Fibroblast of lung (primary cell): ENCODE data around the gene TRIM54. TPM values are rescaled to one million over a fixed set of nuclear protein-coding genes. Genes with fewer than 3 reads are reported as not detected.

ENCODE experiments used
- DNase-seq, 2 donors: peaks; one replicate each; pipeline versions ENCODE4 v3.0.0 to v3.0.0-alpha.2; 2010; ENCODE audit warnings: low read depth in 2 of 2
- H2AFZ ChIP-seq: 2 replicates; pipeline ENCODE4 v1.5.1; 2012; ENCODE audit warnings: low read length, control low read depth, inconsistent platforms
- H3K27ac ChIP-seq: 2 replicates; pipeline ENCODE4 v1.5.1; 2011; ENCODE audit warnings: low read length, control low read depth; ENCODE audit not compliant: insufficient read depth
- H3K27me3 ChIP-seq: 2 replicates; pipeline ENCODE4 v1.5.1; 2011; ENCODE audit warnings: mild to moderate bottlenecking, low read length; ENCODE audit not compliant: control insufficient read depth, insufficient read depth
- H3K36me3 ChIP-seq: 2 replicates; pipeline ENCODE4 v1.5.1; 2011; ENCODE audit warnings: low read length; ENCODE audit not compliant: control insufficient read depth, insufficient read depth
- H3K4me1 ChIP-seq: 2 replicates; pipeline ENCODE4 v1.5.1; 2011; ENCODE audit warnings: low read length; ENCODE audit not compliant: control insufficient read depth, insufficient read depth; ENCODE audit errors: extremely low read depth
- H3K4me2 ChIP-seq: 2 replicates; pipeline ENCODE4 v1.5.1; 2011; ENCODE audit warnings: low read length, control low read depth; ENCODE audit not compliant: insufficient read depth; ENCODE audit errors: extremely low read depth
- H3K4me3 ChIP-seq, 4 experiments: fragments of 200-600 bp in 1 of 4; sonication (generic) in 1 of 4; replicated peaks in 1 of 4; 2 replicates each; pipeline ENCODE4 v1.5.1; 2011 to 2016; ENCODE audit warnings: low read length in 4 of 4, low read depth in 3 of 4, mild to moderate bottlenecking in 3 of 4, control low read depth in 2 of 4, inconsistent platforms in 1 of 4, mixed read lengths in 1 of 4; ENCODE audit not compliant: insufficient read depth in 1 of 4; ENCODE audit errors: control extremely low read depth in 1 of 4
- H3K79me2 ChIP-seq: 2 replicates; pipeline ENCODE4 v1.5.1; 2012; ENCODE audit warnings: mild to moderate bottlenecking, low read length, inconsistent platforms; ENCODE audit not compliant: control insufficient read depth, insufficient read depth
- H3K9ac ChIP-seq: 2 replicates; pipeline ENCODE4 v1.5.1; 2011; ENCODE audit warnings: mild to moderate bottlenecking, low read length, control low read depth; ENCODE audit not compliant: insufficient read depth
- H3K9me3 ChIP-seq: 2 replicates; pipeline ENCODE4 v1.5.1; 2012; ENCODE audit warnings: low read depth, low read length; ENCODE audit not compliant: control insufficient read depth, insufficient read depth
- H4K20me1 ChIP-seq: 2 replicates; pipeline ENCODE4 v1.5.1; 2011; ENCODE audit warnings: low read length; ENCODE audit not compliant: control insufficient read depth, insufficient read depth; ENCODE audit errors: extremely low read depth
- CTCF ChIP-seq, 2 donors: IDR thresholded peaks in 1 of 2; conservative IDR thresholded peaks in 1 of 2; 1 replicate in 1 of 2; 2 replicates in 1 of 2; pipeline ENCODE4 v1.5.1; 2011 to 2012; ENCODE audit warnings: low read length in 2 of 2, control low read depth in 1 of 2, inconsistent platforms in 1 of 2, low read depth in 1 of 2, mild to moderate bottlenecking in 1 of 2
- EZH2 ChIP-seq: IDR thresholded peaks from 2 replicates; pipeline ENCODE4 v1.5.1; 2012; ENCODE audit warnings: low read length, control low read depth, mild to moderate bottlenecking; ENCODE audit errors: missing control alignments
- polyA plus RNA-seq, 2 donors: library from polyadenylated mRNA; depleted of rRNA in 1 of 2; stranded (reverse) in 1 of 2; unstranded in 1 of 2; fragments of >200 nt; gene quantifications; 2 replicates each; pipeline ENCODE4 v1.2.1, GENCODE V29; 2011 to 2012; ENCODE audit warnings: missing spikeins in 1 of 2
- total RNA-seq: library from RNA; depleted of rRNA; stranded (reverse); fragments of >200 nt; gene quantifications from 2 replicates; pipeline ENCODE4 v1.2.1, GENCODE V29; 2014

Gene TRIM54
- total and polyA plus RNA-seq, 2 donors (not counting 1 experiment from before 2014, with no cell fraction given), result 0.17 TPM; not detected in 1

GRCh38 chr2:27275211-27276150 lies 6.7 kb upstream of the TRIM54 start, which contains the start of gene DNAJC5G:
Gene DNAJC5G (plus strand): TSS chr2:27275433. CDS start chr2:27276729, 1,296 bp downstream.
- H3K36me3 ChIP-seq, result no peaks in the 10 kb centered on the region
- no peak within 1 kb of the TSS for H2AFZ ChIP-seq
- H3K27ac ChIP-seq, result no peak within 1 kb of the TSS
- no peak within 1 kb of the TSS for H3K4me3 ChIP-seq
- no peaks in the 10 kb centered on the region for H3K79me2 ChIP-seq
- DNase-seq, result no peak
- no peak within 1 kb of the TSS for H3K9ac ChIP-seq
- no peak for TF ChIP-seq CTCF (conservative IDR thresholded peaks at IDR 0.05 in 1 of 2, IDR thresholded peaks at IDR 0.05 in 1 of 2; ENCODE audit: low read depth in 1 of 2, low read length in 2 of 2)
- TF ChIP-seq EZH2, result no peak
- no peak within 1 kb of the TSS for H3K4me2 ChIP-seq
- peaks cover 13% of the 10 kb centered on the region for H3K27me3 ChIP-seq
- no peaks in the 10 kb centered on the region for H3K9me3 ChIP-seq
- no peaks in the 10 kb centered on the region for H4K20me1 ChIP-seq
- H3K4me1 ChIP-seq, result no peaks in the 10 kb centered on the region

GRCh38 chr2:27278010-27278409 lies 4.2 kb upstream of the TRIM54 start:
- no peak for DNase-seq
- H3K79me2 ChIP-seq, result no peaks in the 10 kb centered on the region
- peaks cover 6% of the 10 kb centered on the region for H3K4me1 ChIP-seq
- TF ChIP-seq CTCF (conservative IDR thresholded peaks at IDR 0.05 in 1 of 2, IDR thresholded peaks at IDR 0.05 in 1 of 2; ENCODE audit: low read depth in 1 of 2, low read length in 2 of 2) (no peak), EZH2 (no peak)
- H3K4me2 ChIP-seq, result no peak overlapping the region
- no peaks in the 10 kb centered on the region for H4K20me1 ChIP-seq
- H3K9ac ChIP-seq, result no peak overlapping the region
- H3K4me3 ChIP-seq, result no peak overlapping the region
- peaks cover 10% of the 10 kb centered on the region for H3K27me3 ChIP-seq
- H3K9me3 ChIP-seq, result no peaks in the 10 kb centered on the region
- H3K36me3 ChIP-seq, result no peaks in the 10 kb centered on the region
- H3K27ac ChIP-seq, result no peak overlapping the region
- H2AFZ ChIP-seq, result no peak overlapping the region

- H4K20me1 ChIP-seq, result no peaks in the 10 kb centered on the region
- no peaks in the 10 kb centered on the region for H3K36me3 ChIP-seq
- no peaks in the 10 kb centered on the region for H3K79me2 ChIP-seq
- no peak for TF ChIP-seq EZH2
- no peak for TF ChIP-seq CTCF (conservative IDR thresholded peaks at IDR 0.05 in 1 of 2, IDR thresholded peaks at IDR 0.05 in 1 of 2; ENCODE audit: low read depth in 1 of 2, low read length in 2 of 2)
- H3K27me3 ChIP-seq, result peaks cover 10% of the 10 kb centered on the region
- no peak overlapping the region for H3K27ac ChIP-seq
- no peaks in the 10 kb centered on the region for H3K9me3 ChIP-seq
- no peak overlapping the region for H2AFZ ChIP-seq
- H3K4me3 ChIP-seq, result no peak overlapping the region
- no peak overlapping the region for H3K4me2 ChIP-seq
- peaks cover 7% of the 10 kb centered on the region for H3K4me1 ChIP-seq
- no peak overlapping the region for H3K9ac ChIP-seq
- no peak for DNase-seq
Observed at GRCh38 chr2:27280826-27281225, 1.4 kb upstream of the TRIM54 start.
